Suprapubic skin (tissue), 4 donors: ENCODE results near the gene ABRACL. TPM values are rescaled to one million over a fixed set of nuclear protein-coding genes. Genes with fewer than 3 reads are reported as not detected.

Experiments
- DNase-seq, 2 donors: peaks; one replicate each; pipeline ENCODE4 v3.0.0-alpha.2; 2019; ENCODE audit warnings: low spot score in 2 of 2
- H3K27ac ChIP-seq: fragments of 200-600 bp; sonication (generic); one replicate; pipeline ENCODE4 v1.5.1; 2019
- H3K27me3 ChIP-seq: fragments of 200-600 bp; sonication (generic); one replicate; pipeline ENCODE4 v1.5.1; 2019
- H3K36me3 ChIP-seq: fragments of 200-600 bp; sonication (generic); one replicate; pipeline ENCODE4 v1.5.1; 2019
- H3K4me1 ChIP-seq: fragments of 200-600 bp; sonication (generic); one replicate; pipeline ENCODE4 v1.5.1; 2019
- H3K4me3 ChIP-seq: fragments of 200-600 bp; sonication (generic); one replicate; pipeline ENCODE4 v1.5.1; 2019; ENCODE audit warnings: mild to moderate bottlenecking
- H3K9me3 ChIP-seq: fragments of 200-600 bp; sonication (generic); one replicate; pipeline ENCODE4 v1.5.1; 2019
- EP300 ChIP-seq: sonication (generic); formaldehyde crosslinking; IDR thresholded peaks from one replicate; pipeline ENCODE4 v1.6.1; 2017; ENCODE audit warnings: antibody characterized with exemption
- POLR2A ChIP-seq, 2 donors: fragments of 450-650 bp; IDR thresholded peaks; one replicate each; pipeline ENCODE4 v1.6.1; 2017; ENCODE audit warnings: antibody characterized with exemption in 2 of 2, mild to moderate bottlenecking in 2 of 2, moderate library complexity in 2 of 2
- POLR2AphosphoS5 ChIP-seq, 3 donors: sonication (generic); formaldehyde crosslinking; IDR thresholded peaks; one replicate each; pipeline ENCODE4 v1.6.1; 2017; ENCODE audit warnings: antibody characterized with exemption in 3 of 3
- WGBS: methylation state at CpG from one replicate; pipeline ENCODE4 v1.1.5; 2018; 5-methylcytosine and 5-hydroxymethylcytosine counted together
- total RNA-seq, 4 donors: library from RNA; depleted of rRNA; stranded (reverse); fragments of >200 nt; gene quantifications; one replicate each; pipeline ENCODE4 v1.1.0, GENCODE V29; 2016
- TF ChIP-seq, protein P1 (sequence below), 2 donors: fragments of 200-600 bp in 1 of 2; fragments of 450-650 bp in 1 of 2; sonication (generic) in 1 of 2; IDR thresholded peaks; one replicate each; pipeline ENCODE4 v1.5.1; 2016 to 2019; ENCODE audit warnings: antibody characterized with exemption in 2 of 2, mild to moderate bottlenecking in 1 of 2, moderate library complexity in 1 of 2

Gene ABRACL
- total RNA-seq, 4 donors from 2014 or later, result 12.0 to 25.0 (median 16.0) TPM

DNA sequence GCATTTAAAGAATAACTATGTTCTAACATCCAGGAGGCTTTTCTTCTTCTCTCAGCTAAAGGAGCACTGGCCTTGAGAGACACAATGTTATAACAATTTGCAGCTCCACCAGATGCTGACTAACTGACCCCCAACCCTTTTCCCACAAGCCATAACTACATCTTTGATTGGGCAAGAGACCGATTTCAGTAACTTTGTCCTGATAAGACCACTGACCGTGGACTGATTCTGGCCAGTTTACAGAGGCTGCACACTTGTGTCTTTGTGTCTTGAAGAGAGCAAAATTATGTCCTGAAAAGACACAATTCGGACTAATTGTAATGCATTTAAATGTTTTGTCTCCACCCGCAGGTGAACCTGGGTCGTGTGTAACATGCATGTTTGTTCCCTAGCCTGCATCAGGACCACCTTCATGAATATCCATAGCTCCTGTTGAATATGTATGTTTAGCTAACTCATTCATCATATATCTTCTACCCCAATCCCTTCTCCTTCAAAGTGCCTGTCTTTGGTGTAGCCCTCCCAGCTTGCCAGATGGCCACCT lies 22.3 kb downstream of the ABRACL start:
- no peak overlapping the region for H3K4me3 ChIP-seq
- no peaks in the 10 kb centered on the region for H3K9me3 ChIP-seq
- no peak overlapping the region for H3K27ac ChIP-seq
- TF ChIP-seq POLR2AphosphoS5 (IDR thresholded peaks at IDR 0.05) (no peak), POLR2A (IDR thresholded peaks at IDR 0.05) (no peak), EP300 (no peak)
- TF ChIP-seq, protein P1, sequence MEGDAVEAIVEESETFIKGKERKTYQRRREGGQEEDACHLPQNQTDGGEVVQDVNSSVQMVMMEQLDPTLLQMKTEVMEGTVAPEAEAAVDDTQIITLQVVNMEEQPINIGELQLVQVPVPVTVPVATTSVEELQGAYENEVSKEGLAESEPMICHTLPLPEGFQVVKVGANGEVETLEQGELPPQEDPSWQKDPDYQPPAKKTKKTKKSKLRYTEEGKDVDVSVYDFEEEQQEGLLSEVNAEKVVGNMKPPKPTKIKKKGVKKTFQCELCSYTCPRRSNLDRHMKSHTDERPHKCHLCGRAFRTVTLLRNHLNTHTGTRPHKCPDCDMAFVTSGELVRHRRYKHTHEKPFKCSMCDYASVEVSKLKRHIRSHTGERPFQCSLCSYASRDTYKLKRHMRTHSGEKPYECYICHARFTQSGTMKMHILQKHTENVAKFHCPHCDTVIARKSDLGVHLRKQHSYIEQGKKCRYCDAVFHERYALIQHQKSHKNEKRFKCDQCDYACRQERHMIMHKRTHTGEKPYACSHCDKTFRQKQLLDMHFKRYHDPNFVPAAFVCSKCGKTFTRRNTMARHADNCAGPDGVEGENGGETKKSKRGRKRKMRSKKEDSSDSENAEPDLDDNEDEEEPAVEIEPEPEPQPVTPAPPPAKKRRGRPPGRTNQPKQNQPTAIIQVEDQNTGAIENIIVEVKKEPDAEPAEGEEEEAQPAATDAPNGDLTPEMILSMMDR (IDR thresholded peaks at IDR 0.05), result no peak
- no peak for DNase-seq
- no peaks in the 10 kb centered on the region for H3K36me3 ChIP-seq
- H3K4me1 ChIP-seq, result no peaks in the 10 kb centered on the region
- WGBS, result 89% methylated on average over 5 of the region's 5 CpGs
- H3K27me3 ChIP-seq, result no peaks in the 10 kb centered on the region

DNA sequence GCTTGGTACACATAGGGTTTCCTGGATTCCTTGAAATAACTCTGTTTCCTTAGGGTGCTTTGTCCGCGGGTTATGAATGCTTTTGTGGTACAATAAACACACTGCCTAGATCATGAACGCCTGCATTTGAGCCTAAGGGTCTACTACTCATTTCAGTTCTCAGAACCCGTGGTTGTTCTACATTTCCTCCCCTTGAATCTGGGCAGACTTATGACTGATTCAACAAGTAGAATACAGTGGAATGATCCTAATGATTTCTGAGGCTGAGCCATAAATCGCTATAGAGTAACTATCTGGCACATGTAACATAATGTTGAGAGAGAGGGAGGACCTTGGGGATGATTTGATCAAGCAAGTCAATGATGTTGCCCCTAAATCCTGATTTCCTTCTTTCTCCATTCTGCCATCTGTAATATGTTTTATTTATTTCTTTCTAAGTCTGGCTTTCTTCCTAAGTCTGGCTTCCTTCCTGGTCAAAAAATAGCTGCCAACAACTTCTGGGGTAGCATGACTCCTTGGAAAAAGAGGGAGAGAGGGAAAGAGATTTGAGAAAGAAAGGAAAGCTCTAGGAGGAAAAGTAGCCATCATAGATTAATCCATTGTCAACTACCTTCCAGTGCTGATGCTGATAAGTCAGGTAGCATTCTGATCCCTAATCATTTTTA lies 23.0 kb downstream of the ABRACL start:
- H3K4me1 ChIP-seq, result no peaks in the 10 kb centered on the region
- no peaks in the 10 kb centered on the region for H3K27me3 ChIP-seq
- WGBS, result 64% methylated on average over 5 of the region's 5 CpGs
- no peak for DNase-seq
- no peak overlapping the region for H3K4me3 ChIP-seq
- no peak overlapping the region for H3K27ac ChIP-seq
- no peaks in the 10 kb centered on the region for H3K9me3 ChIP-seq
- no peaks in the 10 kb centered on the region for H3K36me3 ChIP-seq
- TF ChIP-seq POLR2A (IDR thresholded peaks at IDR 0.05) (no peak), EP300 (no peak), POLR2AphosphoS5 (IDR thresholded peaks at IDR 0.05) (no peak)
- TF ChIP-seq, protein P1 (IDR thresholded peaks at IDR 0.05), result no peak

DNA sequence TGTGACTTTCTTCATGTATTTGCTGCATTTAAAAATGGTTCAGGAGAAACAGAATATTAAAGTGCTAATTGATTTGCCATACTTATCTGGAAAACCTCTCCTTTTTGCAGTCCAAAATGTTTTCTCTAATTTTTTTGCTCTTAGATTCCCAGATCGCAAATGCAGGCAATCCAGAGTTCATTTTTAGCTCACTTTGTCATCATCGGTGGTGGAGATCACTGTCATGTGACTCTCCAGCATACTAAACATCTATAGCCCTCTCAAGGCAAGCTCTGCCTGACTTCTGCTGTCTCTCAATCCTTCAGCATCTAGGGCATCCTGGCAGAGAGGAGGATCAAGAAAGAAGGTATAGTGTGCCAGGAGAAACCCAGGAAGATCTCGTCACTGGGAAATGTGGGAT lies 24.8 kb downstream of the ABRACL start:
- Histone ChIP-seq H3K27me3 (no peaks in the 10 kb centered on the region), H3K9me3 (no peaks in the 10 kb centered on the region), H3K4me1 (no peaks in the 10 kb centered on the region), H3K27ac (no peak overlapping the region), H3K36me3 (no peaks in the 10 kb centered on the region), H3K4me3 (no peak overlapping the region)
- TF ChIP-seq EP300, result no peak
- TF ChIP-seq POLR2AphosphoS5 (IDR thresholded peaks at IDR 0.05), result no peak
- no peak for DNase-seq
- 59% methylated on average over 3 of the region's 3 CpGs for WGBS

DNA sequence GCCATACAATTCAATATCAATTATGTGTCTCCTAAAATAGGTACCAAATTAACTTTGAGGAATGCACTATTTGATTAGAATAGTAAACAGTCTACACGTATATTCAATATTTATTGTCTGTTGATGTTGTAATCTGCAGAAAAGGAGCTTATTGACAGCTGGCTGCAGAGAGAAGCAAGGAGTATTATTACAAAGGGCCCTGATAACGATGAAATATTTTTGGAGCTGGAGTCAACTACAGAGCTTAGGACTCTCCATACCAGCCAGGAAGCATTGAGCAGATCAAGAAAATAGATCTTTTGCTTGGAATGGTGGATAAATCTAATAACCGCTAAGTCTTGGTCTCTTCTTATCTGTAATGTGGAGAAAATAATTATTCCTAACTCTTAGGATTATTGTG lies 25.5 kb downstream of the ABRACL start:
- TF ChIP-seq POLR2A (IDR thresholded peaks at IDR 0.05), result no peak
- no peak for TF ChIP-seq EP300
- TF ChIP-seq POLR2AphosphoS5 (IDR thresholded peaks at IDR 0.05), result no peak
- TF ChIP-seq, protein P1 (IDR thresholded peaks at IDR 0.05), result no peak

DNA sequence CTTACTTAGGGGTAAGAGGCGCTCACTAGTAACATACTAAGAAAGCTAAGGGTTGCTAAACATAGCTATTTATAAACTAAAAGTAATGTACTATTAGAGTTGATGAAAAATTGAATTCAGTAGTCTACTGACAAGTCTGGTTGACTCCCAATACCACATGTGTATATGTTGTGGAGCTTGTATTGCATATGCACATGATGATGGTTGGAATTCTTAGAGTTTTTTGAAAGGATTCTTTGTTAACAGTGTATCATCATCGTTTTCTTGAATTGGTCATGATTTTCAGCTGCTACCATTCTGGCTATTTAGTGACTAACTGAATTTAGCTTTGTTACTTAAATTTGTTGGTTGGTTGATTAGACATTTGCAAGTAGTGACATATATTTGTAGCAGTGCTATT lies 27.2 kb downstream of the ABRACL start:
- no peak for TF ChIP-seq POLR2AphosphoS5 (IDR thresholded peaks at IDR 0.05)
- WGBS, result 86% methylated on average over 2 of the region's 2 CpGs
- Histone ChIP-seq H3K4me1 (no peaks in the 10 kb centered on the region), H3K27ac (no peak overlapping the region), H3K4me3 (no peak overlapping the region), H3K27me3 (no peaks in the 10 kb centered on the region), H3K36me3 (no peaks in the 10 kb centered on the region), H3K9me3 (no peaks in the 10 kb centered on the region)
- no peak for DNase-seq

More for the DNA sequence above, 25.5 kb downstream of the ABRACL start:
- Histone ChIP-seq H3K27me3 (no peaks in the 10 kb centered on the region), H3K4me3 (no peak overlapping the region), H3K36me3 (no peaks in the 10 kb centered on the region), H3K9me3 (no peaks in the 10 kb centered on the region), H3K27ac (no peak overlapping the region), H3K4me1 (no peaks in the 10 kb centered on the region)
- 89% methylated on average over 3 of the region's 3 CpGs for WGBS
- no peak for DNase-seq

DNA sequence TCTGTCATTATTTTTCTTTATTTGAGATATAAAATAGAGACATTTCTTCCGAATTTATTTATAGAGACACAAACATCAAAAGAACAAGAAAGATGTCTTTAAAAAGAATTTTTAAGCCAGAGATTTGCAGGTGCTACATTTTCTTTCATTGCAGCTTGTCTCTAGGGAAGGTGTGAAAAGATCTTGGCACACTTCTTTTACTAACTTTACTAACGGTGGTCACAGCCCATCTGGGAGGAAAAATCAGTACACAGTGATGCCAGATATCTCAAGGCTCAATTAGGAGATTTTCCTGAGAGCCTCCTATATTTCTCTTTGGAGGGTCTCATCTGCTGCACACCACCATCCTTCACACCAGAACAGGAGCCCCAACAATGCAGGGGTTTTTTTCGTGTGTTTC lies 29.5 kb downstream of the ABRACL start:
- TF ChIP-seq POLR2AphosphoS5 (IDR thresholded peaks at IDR 0.05), result no peak
- no peak for TF ChIP-seq POLR2A (IDR thresholded peaks at IDR 0.05)
- TF ChIP-seq EP300, result no peak
- 84% methylated on average over 3 of the region's 3 CpGs for WGBS

More for the DNA sequence above, 29.5 kb downstream of the ABRACL start:
- H3K27ac ChIP-seq, result no peak overlapping the region
- DNase-seq, result no peak
- H3K4me3 ChIP-seq, result no peak overlapping the region
- no peaks in the 10 kb centered on the region for H3K27me3 ChIP-seq
- H3K4me1 ChIP-seq, result no peaks in the 10 kb centered on the region
- H3K36me3 ChIP-seq, result no peaks in the 10 kb centered on the region
- H3K9me3 ChIP-seq, result no peaks in the 10 kb centered on the region
